NCI-H1930 (cell line): Measurements from ENCODE around the gene ADNP.

Experiments
- DNase-seq, 2 experiments: peaks; one replicate each; lab custom pipeline; 2025; lab: John Stamatoyannopoulos, UW

The ADNP gene

GRCh38 chr20:50872560-50873425 is 58.4 kb downstream of the ADNP start:
- no peak for DNase-seq

DNA sequence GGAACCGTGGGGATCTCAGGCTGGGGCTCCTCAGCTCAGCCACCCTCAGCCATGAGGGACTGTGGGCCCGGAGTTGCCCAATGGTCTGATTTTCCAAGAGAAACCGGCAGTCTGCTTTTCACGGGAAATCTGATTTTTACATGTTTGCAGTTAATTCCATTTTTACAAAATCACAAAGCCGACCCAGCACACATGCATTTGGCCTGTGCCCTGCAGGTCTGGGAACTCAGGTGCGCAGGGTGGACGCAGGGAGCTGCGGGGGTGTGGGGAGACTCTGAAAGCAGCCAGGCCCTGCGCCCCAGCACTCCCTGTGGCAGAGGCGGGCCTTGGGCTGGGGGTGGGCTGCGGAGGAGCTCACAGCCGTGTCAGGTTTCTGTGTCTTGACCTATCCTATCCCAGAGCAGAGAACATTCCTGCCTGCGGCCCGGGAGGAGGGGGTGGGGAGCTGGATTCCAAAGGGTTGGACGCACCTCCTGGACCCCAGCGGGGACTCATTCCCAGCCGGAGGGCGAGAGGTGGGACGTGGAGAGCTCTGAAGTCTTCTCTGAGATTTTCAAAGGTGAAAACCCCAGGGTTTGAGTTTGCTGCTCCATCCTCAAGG is 60.6 kb downstream of the ADNP start:
- no peak for DNase-seq

DNA sequence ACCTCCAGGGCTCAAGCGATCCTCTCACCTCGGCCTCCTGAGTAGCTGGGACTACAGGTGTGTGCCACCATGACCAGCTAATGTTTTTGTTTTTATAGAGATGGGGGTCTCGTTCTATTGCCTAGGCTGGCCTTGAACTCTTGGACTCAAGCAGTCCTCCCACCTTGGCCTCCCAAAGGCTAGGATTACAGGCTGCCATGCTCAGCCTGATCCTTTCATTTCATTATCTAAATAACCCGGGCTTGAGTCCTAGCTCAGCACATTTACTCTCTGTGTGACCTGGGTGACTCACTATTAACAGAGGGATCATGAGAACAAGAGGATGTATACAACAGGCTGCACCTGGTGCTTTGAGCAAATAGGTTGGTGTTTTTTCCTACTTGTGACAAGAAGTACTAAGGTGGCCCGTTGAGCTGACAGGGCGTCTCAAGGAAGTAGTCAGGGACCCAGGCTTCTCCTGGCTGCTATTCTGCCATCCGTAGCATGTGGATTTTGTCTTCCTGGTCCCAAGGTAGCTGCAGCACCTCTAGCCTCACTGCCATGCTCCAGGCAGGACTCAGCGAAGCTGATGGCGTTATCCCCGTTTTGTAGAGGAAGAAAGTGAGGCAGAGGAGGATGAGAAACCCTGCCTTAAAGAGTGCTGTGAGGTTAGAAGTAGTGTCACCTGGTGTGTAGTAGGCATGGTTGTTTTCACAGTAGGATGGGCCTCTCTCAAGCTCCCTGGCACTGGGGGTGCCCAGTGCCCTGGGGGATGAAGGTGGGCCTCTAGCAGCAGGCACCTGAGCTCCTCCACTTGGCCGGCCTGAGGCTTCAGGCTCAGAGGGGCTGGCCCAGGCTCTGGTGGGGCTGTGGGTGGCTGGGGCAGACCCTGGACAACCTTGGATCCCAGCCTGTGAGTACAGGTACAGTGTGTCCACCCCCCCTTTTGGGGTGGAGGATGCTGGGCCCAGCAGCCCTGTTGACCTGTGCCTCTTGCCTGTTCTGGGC is 62.4 kb downstream of the ADNP start:
- DNase-seq, result no peak

GRCh38 chr20:50867805-50868204 is 63.4 kb downstream of the ADNP start:
- DNase-seq, result no peak

GRCh38 chr20:50866831-50867230 is 64.4 kb downstream of the ADNP start:
- DNase-seq, result no peak

DNA sequence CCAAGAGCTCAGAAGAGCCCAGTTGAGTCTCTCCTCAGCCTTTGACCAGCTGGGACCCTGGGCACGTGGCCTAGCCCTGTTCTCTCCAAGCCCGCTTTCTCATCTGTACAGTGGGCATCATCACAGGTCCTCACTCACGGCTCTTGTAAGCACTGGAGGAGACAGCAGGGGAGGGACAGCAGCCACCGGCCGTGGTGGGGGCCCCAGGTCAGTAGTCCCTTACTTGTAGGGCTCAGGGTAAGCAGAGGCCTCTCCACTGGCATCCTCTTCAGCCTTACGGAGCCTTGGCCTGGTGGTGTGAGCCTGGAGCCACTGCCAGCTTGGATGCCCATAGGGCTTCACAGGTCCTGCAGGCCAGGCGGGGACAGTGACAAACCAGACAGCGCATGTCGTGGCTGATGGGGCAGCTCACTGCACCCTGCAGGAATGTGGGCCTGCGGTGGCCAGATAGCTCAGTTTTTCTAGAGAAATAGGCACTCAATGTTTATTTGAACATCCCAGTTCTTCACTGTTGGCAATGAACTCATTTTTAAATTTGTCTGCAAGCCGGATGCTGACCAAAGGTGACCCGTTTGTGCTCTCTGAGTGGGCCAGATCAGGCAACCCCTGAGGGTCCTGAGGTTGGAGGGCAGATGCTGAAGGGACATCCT is 65.1 kb downstream of the ADNP start:
- no peak for DNase-seq

DNA sequence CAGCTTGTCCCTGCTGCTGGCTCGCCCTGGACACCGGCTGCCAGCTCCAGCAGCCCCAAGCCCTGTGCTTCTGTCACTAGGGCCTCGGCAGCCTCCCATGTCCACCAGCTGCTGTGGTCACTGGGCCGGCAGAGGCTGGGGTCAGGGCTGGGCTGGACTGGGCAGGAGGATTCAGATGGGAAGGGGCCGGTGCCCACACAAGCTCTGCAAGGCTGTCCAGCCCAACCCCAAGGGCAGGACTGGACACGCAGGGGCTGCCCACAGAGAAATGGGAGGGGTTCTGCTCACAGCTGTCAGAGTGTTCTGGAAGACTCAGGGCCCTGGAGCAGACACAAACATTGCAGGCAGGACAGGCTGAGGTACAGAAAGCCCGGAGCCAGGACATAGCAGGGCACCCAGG is 65.6 kb downstream of the ADNP start:
- no peak for DNase-seq

DNA sequence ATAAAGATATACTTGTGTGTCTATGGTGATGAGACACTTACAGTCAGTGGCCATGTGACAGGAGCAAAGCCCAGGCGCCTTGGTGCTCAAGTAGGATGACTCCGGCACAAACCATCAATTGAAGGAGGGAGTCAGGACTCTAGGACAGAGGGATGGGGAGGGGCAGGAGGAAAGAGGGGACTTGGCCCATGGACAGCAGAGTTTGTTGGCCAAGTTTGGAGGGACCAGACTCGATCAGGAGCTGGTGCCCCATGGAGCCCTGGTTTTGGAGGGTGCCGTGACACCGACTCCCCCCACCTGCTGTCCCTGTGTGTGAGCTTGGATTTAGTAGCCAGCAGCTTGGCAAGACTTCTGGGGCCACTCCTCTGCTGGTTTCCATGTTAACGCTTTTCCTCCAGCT is 66.1 kb downstream of the ADNP start:
- DNase-seq, result no peak

GRCh38 chr20:50862546-50862945 is 68.7 kb downstream of the ADNP start:
- no peak for DNase-seq

- DNase-seq, result no peak
Measured at GRCh38 chr20:50861012-50861411, 70.2 kb downstream of the ADNP start.

GRCh38 chr20:50859161-50859560 is 72.1 kb downstream of the ADNP start:
- no peak for DNase-seq

- DNase-seq, result no peak
Measured at GRCh38 chr20:50858525-50858924, 72.7 kb downstream of the ADNP start.

- no peak for DNase-seq
Measured at GRCh38 chr20:50857348-50857747, 73.9 kb downstream of the ADNP start.

DNA sequence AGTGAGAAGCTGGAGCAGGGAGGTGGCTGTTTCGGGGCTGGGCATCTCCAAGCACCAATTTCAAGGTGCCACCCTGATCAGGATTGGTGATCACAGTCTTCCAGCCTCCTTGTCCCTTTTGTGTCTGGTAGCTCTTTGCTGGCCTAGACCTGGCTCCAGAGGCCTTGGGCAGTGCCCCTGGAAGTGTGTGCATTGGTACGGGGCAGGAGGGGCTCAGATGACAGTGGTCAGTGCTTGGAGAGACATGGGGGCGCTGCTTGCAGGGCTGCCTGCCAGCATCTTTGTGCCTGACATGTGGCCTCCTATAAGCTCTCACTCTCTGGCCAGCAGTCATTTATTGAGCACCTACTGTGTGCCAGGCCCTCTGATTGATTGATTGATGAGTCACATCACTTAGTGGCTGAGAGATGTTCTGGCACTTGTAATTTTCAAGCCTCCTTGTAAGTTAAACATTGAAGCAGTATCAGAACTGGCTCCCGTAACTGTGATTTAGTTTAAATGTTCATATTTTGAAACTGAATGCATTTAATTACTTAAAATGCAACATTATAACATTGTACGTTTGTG is 74.7 kb downstream of the ADNP start:
- no peak for DNase-seq

DNA sequence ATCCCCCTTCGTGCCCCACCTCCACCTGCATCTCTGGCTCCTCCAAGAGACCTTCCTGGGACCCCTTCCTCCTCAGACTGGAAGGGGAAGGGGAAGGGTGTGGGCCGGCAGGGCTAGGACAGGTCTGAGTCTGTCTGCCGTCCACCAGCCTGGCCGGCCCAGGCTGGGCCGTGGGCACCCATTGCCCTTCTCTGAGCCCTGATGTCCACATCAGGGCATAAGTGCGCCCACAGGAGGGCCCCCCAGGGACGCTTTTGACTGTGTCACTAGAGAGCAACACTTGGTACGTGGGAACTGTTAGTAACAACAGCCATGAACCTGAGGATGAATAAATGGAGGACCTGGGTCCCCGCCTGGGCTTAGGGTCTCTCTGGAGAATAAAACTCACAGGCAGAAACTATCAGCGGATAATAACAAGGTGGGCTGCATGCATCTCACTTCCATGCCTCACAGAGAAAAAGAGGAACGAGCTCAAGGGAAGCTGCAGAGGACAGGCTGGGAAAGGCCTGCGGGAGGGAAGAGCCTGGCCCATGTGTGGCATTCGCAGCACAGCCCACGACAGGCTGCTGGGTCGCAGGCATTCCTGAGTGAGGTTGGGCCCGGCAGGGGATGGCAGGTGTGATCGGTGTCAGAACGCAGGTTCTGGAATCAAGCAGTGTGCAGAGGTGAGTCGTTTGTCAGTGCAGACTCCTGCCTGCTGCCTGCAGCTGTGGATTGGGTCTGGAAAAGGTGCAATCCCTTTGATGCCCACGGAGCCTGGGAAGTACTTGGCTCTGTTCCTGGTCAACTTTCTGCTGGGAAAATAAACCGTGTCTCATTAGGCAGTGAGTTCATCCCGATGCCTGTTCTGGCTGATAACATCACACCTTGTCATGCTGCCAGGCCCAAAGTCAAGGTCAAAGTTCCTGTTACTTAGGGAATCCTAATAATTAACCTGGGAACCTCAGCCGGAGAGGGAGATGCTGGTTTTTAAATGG is 75.5 kb downstream of the ADNP start:
- DNase-seq, result no peak

GRCh38 chr20:50854506-50855249 is 76.6 kb downstream of the ADNP start:
- no peak for DNase-seq

GRCh38 chr20:50852085-50852484 is 79.2 kb downstream of the ADNP start:
- DNase-seq, result no peak

DNA sequence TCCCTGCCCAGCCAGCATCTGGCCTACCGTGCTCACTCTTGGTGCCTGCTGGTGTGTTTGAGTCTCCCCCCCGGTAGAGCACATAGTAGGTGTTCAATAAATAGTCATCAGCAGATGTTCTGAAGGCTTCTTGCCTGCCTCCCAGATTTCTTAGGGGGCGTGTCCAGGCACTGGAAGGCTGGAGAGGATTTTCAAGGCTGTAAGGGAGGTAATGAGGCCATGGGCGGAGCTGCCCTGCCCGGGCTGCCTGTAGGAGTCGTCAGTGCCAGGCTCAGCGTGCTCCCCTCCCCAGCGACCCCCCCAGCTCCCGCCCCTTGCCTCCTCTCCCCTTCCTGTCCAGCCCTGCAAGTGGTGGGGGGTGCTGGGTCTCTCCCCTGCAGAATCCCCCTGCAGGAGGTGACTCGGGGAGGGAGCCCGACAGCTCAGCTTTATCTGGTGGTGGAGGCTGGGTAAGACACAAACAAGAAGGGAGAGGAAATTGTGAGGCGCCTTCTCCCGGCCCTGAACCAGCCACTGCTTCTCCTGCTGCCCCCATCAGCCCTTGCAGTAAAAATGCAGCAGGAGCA is 80.4 kb downstream of the ADNP start:
- no peak for DNase-seq
